Stomach (tissue), 9 donors: ENCODE data around the gene CORO2B. TPM values are rescaled to one million over a fixed set of nuclear protein-coding genes. Genes with fewer than 3 reads are reported as not detected.

Experiments used
- DNase-seq, 2 donors: peaks; one replicate each; pipeline versions ENCODE4 v3.0.0 to v3.0.0-alpha.2; 2013 to 2019
- H3K27ac ChIP-seq, 5 donors: fragments of 200-600 bp in 4 of 5; sonication (generic) in 4 of 5; one replicate each; pipeline ENCODE4 v1.5.1; 2013 to 2019; ENCODE audit warnings: mild to moderate bottlenecking in 1 of 5, moderate library complexity in 1 of 5
- H3K27me3 ChIP-seq, 3 donors: fragments of 200-600 bp; sonication (generic); one replicate each; pipeline ENCODE4 v1.5.1; 2017 to 2019; ENCODE audit warnings: mixed run types in 1 of 3
- H3K36me3 ChIP-seq, 4 donors: fragments of 200-600 bp; sonication (generic); 1 replicate in 3 of 4; 2 replicates in 1 of 4; pipeline ENCODE4 v1.5.1; 2016 to 2019
- H3K4me1 ChIP-seq, 4 donors: fragments of 200-600 bp; sonication (generic); one replicate each; pipeline ENCODE4 v1.5.1; 2016 to 2019
- H3K4me3 ChIP-seq, 4 donors: fragments of 200-600 bp; sonication (generic) in 3 of 4; one replicate each; pipeline ENCODE4 v1.5.1; 2016 to 2019; ENCODE audit warnings: mild to moderate bottlenecking in 1 of 4
- H3K9me3 ChIP-seq, 4 donors: fragments of 200-600 bp; sonication (generic); one replicate each; pipeline ENCODE4 v1.5.1; 2016 to 2019
- EP300 ChIP-seq: sonication (generic); formaldehyde crosslinking; IDR thresholded peaks from one replicate; pipeline ENCODE4 v1.6.1; 2017; ENCODE audit warnings: antibody characterized with exemption
- POLR2A ChIP-seq, 4 donors: fragments of 450-650 bp; IDR thresholded peaks; one replicate each; pipeline ENCODE4 v1.6.1; 2016; ENCODE audit warnings: antibody characterized with exemption in 4 of 4, control low read depth in 2 of 4, mild to moderate bottlenecking in 1 of 4, moderate library complexity in 1 of 4
- POLR2AphosphoS5 ChIP-seq, 3 donors: sonication (generic); formaldehyde crosslinking; IDR thresholded peaks; one replicate each; pipeline ENCODE4 v1.6.1; 2016; ENCODE audit warnings: antibody characterized with exemption in 3 of 3
- WGBS, 5 donors: extraction: QIAGEN DNeasy Blood & Tissue Kit in 3 of 5; methylation state at CpG; one replicate each; pipeline versions ENCODE4 v1.1.5 to v1.1.7; 2013 to 2018; 5-methylcytosine and 5-hydroxymethylcytosine counted together
- intact Hi-C: fragments of 100-400 bp; cut with DNase I; formaldehyde crosslinking; loops from one replicate; pipeline ENCODE4 v1.15.1; 2023; ENCODE audit warnings: low total_unique reads
- polyA plus RNA-seq, 3 donors: library from polyadenylated mRNA; stranded (reverse); fragments of 200-250 nt; gene quantifications; one replicate each; pipeline ENCODE4 v1.2.3, GENCODE V29; 2013
- total RNA-seq, 5 donors: library from RNA; depleted of rRNA; stranded (reverse); fragments of >200 nt; gene quantifications; one replicate each; pipeline versions ENCODE4 v1.1.0 to v1.2.3, GENCODE V29; 2014 to 2016
- TF ChIP-seq, protein P1 (sequence below), 7 experiments: fragments of 450-650 bp in 4 of 7; fragments of 200-600 bp in 3 of 7; sonication (generic) in 3 of 7; IDR thresholded peaks; one replicate each; pipeline ENCODE4 v1.5.1; 2016 to 2019; ENCODE audit warnings: antibody characterized with exemption in 7 of 7, control low read depth in 2 of 7, mild to moderate bottlenecking in 1 of 7
- donor health status: healthy with polysubstance abuse.
- donor health status: Bipolar disorder and iron deficiency.
- donor health status: healthy.

Gene CORO2B
- total and polyA plus RNA-seq, 8 donors, result 0.89 to 3.7 (median 2.3) TPM; not detected in 1

DNA sequence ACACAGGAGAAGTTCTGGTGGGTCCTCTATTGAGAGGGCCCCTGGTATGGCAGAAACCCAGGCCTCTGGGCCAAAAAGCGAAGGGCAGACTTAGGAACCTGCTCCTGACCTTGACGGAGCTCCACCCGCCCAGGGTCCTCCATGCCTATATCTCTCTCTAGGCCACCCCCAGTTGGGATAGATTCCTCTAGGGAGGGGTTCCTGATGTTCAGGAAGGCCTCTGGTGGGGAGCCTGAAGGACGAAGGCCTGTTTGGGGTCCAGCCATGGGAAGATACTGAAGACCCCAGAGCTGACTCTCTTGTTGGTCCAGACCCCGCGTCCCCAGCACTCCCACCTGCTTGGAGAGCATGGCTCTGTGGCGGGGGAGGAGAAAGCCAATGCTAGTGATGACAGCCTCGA, 104.2 kb downstream of the CORO2B start:
- Histone ChIP-seq H3K4me3 (no peak overlapping the region), H3K4me1 (no peaks in the 10 kb centered on the region), H3K9me3 (no peaks in the 10 kb centered on the region), H3K36me3 (no peaks in the 10 kb centered on the region), H3K27ac (no peak overlapping the region), H3K27me3 (no peaks in the 10 kb centered on the region)
- TF ChIP-seq POLR2A (IDR thresholded peaks at IDR 0.05) (no peak), EP300 (no peak), POLR2AphosphoS5 (IDR thresholded peaks at IDR 0.05) (no peak)
- TF ChIP-seq, protein P1, sequence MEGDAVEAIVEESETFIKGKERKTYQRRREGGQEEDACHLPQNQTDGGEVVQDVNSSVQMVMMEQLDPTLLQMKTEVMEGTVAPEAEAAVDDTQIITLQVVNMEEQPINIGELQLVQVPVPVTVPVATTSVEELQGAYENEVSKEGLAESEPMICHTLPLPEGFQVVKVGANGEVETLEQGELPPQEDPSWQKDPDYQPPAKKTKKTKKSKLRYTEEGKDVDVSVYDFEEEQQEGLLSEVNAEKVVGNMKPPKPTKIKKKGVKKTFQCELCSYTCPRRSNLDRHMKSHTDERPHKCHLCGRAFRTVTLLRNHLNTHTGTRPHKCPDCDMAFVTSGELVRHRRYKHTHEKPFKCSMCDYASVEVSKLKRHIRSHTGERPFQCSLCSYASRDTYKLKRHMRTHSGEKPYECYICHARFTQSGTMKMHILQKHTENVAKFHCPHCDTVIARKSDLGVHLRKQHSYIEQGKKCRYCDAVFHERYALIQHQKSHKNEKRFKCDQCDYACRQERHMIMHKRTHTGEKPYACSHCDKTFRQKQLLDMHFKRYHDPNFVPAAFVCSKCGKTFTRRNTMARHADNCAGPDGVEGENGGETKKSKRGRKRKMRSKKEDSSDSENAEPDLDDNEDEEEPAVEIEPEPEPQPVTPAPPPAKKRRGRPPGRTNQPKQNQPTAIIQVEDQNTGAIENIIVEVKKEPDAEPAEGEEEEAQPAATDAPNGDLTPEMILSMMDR (IDR thresholded peaks at IDR 0.05), result no peak
- 84 to 92% (median 88%) methylated on average over 8 of the region's 8 CpGs for WGBS, 5 donors
- no peak for DNase-seq
- intact Hi-C loops, result no loop called here

DNA sequence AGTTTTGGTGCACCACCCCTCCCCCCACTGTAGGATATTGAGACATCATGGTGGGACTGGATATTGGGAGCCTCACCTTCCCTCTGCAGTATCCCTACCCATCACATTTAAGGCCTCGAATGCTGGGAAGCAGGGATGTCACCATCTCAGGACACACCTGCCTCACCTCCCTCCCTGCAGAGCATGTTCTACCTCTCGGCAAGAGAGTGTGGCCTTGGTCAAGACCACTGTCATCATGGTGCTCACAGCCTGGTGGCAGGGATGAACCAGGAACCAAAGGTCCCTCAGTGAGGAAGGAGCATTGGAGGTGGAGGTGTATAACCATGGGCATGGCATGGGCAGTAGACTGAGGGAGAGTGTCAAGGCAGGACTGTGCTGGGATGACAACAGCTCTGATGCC, 104.8 kb downstream of the CORO2B start:
- TF ChIP-seq POLR2AphosphoS5 (IDR thresholded peaks at IDR 0.05) (no peak), EP300 (no peak), POLR2A (IDR thresholded peaks at IDR 0.05) (no peak)
- TF ChIP-seq, protein P1 (IDR thresholded peaks at IDR 0.05), result no peak
- Histone ChIP-seq H3K27me3 (no peaks in the 10 kb centered on the region), H3K27ac (no peak overlapping the region), H3K36me3 (no peaks in the 10 kb centered on the region), H3K9me3 (no peaks in the 10 kb centered on the region), H3K4me1 (no peaks in the 10 kb centered on the region), H3K4me3 (no peak overlapping the region)
- no peak for DNase-seq
- intact Hi-C loops, result no loop called here
- WGBS, 5 donors, result 66 to 98% (median 94%) methylated on average over 2 of the region's 2 CpGs

DNA sequence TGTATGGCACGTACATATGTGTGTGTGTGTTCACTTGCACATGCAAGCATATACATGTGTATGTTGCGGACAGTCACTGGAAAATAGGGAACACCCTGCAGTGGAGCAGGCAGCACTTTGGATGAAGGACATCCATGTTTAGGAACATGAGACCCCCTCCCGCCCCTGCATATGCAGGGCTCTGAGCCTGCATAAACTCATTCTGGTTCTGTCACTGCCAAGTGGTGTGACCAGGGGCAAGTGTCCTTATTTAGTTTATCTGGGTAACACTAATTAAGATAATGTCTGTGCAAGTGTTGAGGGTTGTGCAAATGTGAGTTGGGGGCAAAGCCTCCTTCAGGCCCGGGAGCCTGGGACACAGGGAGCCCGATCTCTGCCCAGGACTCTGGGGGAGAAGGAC, 105.7 kb downstream of the CORO2B start:
- TF ChIP-seq EP300 (no peak), POLR2AphosphoS5 (IDR thresholded peaks at IDR 0.05) (no peak), POLR2A (IDR thresholded peaks at IDR 0.05) (no peak)
- TF ChIP-seq, protein P1 (IDR thresholded peaks at IDR 0.05), result no peak
- H3K4me3 ChIP-seq, result no peak overlapping the region
- intact Hi-C loops, result no loop called here
- 74 to 96% (median 82%) methylated on average over 5 of the region's 5 CpGs for WGBS, 5 donors
- no peaks in the 10 kb centered on the region for H3K9me3 ChIP-seq
- no peaks in the 10 kb centered on the region for H3K36me3 ChIP-seq
- no peak for DNase-seq
- no peaks in the 10 kb centered on the region for H3K4me1 ChIP-seq
- no peak overlapping the region for H3K27ac ChIP-seq
- no peaks in the 10 kb centered on the region for H3K27me3 ChIP-seq

DNA sequence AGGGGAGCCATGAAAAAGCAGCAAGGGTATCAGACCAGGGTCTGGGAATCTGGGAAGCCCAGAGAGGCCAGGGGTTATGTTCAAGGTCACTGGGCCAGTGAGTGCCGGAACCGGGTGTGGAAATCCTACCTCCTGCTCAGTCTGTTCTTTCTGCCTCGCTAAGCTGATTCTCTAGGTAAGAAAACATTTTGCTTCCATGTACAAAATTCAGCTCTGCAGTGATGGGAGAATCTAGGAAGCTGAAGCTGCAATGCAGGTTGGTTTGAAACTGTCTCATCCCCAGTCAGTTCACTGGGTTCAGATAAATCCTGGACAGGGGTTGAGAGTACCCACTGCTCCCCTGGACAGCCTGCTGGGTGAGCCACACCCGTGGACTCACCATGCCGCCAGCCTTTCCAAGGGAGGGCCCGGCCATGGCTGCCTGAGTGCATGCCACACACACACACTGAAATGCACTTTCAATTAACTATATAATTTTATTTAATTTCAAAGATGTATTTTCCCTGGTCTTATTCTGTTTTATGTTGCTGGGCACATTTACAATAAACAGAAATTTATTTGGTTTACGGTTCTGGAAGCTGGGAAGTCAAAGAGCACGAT, 108.4 kb downstream of the CORO2B start:
- Histone ChIP-seq H3K27ac (no peak overlapping the region), H3K9me3 (no peaks in the 10 kb centered on the region), H3K4me1 (peaks cover 0 to 7% (median 0%) of the 10 kb centered on the region in 4 donors), H3K36me3 (no peaks in the 10 kb centered on the region), H3K4me3 (no peak overlapping the region), H3K27me3 (no peaks in the 10 kb centered on the region)
- DNase-seq, result no peak
- WGBS, 5 donors, result 76 to 90% (median 83%) methylated on average over 8 of the region's 8 CpGs
- intact Hi-C loops, result no loop called here
- TF ChIP-seq POLR2A (IDR thresholded peaks at IDR 0.05) (no peak), POLR2AphosphoS5 (IDR thresholded peaks at IDR 0.05) (no peak), EP300 (no peak)
- TF ChIP-seq, protein P1 (IDR thresholded peaks at IDR 0.05), result no peak
